ENCODE data around the gene NCAPG2. TPM values are rescaled to one million over a fixed set of nuclear protein-coding genes. Genes with fewer than 3 reads are reported as not detected.
"Not testable (repeated sequence)": the region's sequence is repeated elsewhere in the genome, so short reads cannot be mapped to it uniquely, and the experiment has no call there.

Gene NCAPG2
- total and polyA plus RNA-seq, 2 of the 13 experiments (the other 11 are each of a cell fraction or from before 2014, with no cell fraction given), result 15.1 to 30.7 TPM

DNA sequence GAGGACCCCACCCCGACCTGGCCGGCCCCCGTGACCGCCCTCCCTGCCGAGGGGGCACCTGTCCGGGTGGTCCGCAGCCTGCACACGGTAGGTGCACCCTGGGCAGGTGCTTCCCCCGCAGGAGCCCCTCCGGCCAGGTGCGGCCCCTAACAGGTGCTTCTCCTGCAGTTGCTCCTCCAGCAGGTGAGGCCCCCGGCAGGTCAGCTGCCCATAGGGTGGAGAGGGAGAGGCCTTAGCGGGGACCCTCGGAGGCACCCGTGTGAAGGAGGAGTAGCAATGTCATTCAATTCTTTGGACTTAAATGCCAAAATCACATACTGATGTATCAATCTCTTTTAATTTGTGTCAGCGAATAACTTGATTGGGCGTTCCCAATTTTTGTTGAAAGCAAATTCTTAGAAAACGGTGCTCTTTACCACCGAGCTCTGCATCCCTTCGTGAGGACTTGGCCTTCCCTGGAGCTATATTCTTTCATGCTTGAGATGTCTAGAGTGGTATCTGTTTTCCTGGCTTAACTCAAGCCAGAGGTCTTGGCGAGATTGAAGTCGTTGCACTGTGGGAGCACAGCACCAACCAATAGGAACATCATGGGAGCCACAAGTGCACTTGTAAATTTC, 738 bp upstream of the NCAPG2 start (continued):
- 0 out of 2 replicates have a peak, but pooled peaks have one; percentile 25 for TF ChIP-seq ZNF572 (CRISPR knock-in tag; IDR thresholded peaks at IDR 0.05)
- TF ChIP-seq NR2F2 (IDR thresholded peaks at IDR 0.05; ENCODE audit: borderline replicate concordance, low read depth), result no peak
- TF ChIP-seq ZKSCAN5 (CRISPR knock-in tag; IDR thresholded peaks at IDR 0.05), result no peak
- no peak for TF ChIP-seq ZFX (CRISPR knock-in tag; IDR thresholded peaks at IDR 0.05; ENCODE audit: low read depth)

DNA sequence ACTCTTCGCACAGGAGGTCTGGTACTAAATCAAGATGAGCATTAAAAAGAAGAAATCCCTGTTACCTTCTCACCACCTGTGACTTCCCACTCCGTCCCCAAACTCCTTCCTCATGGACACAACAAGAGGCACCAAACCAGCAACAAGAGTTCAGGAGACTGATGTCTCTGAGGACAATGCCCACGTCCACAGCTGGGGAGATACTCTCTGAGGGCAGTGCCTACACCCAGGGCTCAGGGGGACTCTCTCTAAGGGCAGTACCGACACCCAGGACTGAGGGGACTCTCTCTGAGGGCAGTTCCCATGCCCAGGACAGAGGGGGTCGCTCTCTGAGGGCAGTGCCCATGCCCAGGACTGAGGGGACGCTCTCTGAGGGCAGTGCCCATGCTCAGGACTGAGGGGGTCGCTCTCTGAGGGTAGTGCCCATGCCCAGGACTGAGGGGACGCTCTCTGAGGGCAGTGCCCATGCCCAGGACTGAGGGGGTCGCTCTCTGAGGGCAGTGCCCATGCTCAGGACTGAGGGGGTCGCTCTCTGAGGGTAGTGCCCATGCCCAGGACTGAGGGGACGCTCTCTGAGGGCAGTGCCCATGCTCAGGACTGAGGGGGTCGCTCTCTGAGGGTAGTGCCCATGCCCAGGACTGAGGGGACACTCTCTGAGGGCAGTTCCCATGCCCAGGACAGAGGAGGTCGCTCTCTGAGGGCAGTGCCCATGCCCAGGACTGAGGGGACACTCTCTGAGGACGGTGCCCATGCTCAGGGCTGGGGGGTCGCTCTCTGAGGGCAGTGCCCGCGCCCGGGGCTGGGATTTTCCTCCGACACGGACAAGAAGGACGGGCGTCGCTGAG, 703 bp downstream of the NCAPG2 start:
- TSS peak; percentile 63 for BruUV-seq (replicated peaks)
- in situ Hi-C loops (cut with HindIII; ENCODE audit: extremely low pct_ligation_motif_present, low pct_unique_long_range_greater_than_20kb); H4K20me1 ChIP-seq (ENCODE audit: insufficient read depth, low read length); ATAC-seq; CTCF ChIA-PET (ENCODE audit: low intra/inter-chr PET ratio, low total read pairs); H3K9me3 ChIP-seq (ENCODE audit: low read length); H3K27me3 ChIP-seq (ENCODE audit: control insufficient read depth in 1 of 2, insufficient read depth in 2 of 2, low read length in 2 of 2); H2AFZ ChIP-seq (ENCODE audit: low read length); FAIRE-seq; DNase-seq (ENCODE audit: low spot score): not testable (repeated sequence)
- POLR2A ChIA-PET, result interaction anchor here (0.9 to 1.5 kb wide), 6 partner anchors 54 to 160 kb away, joined by 4 to 6 read pairs (median 4); partner anchors contain the start of gene ESYT2
- intact Hi-C loops (cut with micrococcal nuclease; ENCODE audit: unreplicated experiment), result loop anchor here (2.0 to 10.0 kb wide), 2 partner anchors 111 to 113 kb away; no protein-coding TSS in a partner anchor
- Histone ChIP-seq H3K79me2 (ENCODE audit: insufficient read depth, low read length) (peaks cover 44% of the 10 kb centered on the region), H3K4me3 (replicated peaks in 1 of 3; ENCODE audit: insufficient read depth in 1 of 3, low read depth in 2 of 3, low read length in 3 of 3) (peak overlapping the region; percentile 77 to 99 (median 98)), H3K9ac (ENCODE audit: insufficient read depth, low read depth, low read length) (peak overlapping the region; percentile 96), H3K4me2 (ENCODE audit: low read depth, low read length) (peak overlapping the region; percentile 82), H3K4me1 (ENCODE audit: insufficient read depth, low read length) (peaks cover 53% of the 10 kb centered on the region), H3K36me3 (replicated peaks in 1 of 2; ENCODE audit: control insufficient read depth in 1 of 2, insufficient read depth in 2 of 2, low read length in 2 of 2) (peaks cover 0 to 24% of the 10 kb centered on the region in 2 experiments; a peak in 2 of 5 replicates), H3K27ac (ENCODE audit: extremely low read length, insufficient read depth, low read length) (peak overlapping the region; percentile 71)
- peak; percentile 97 for TF ChIP-seq HNRNPL (IDR thresholded peaks at IDR 0.05; ENCODE audit: low read depth, low read length)
- TF ChIP-seq CHCHD3 (CRISPR knock-in tag; IDR thresholded peaks at IDR 0.05), result 0 out of 2 replicates have a peak, but pooled peaks have one; percentile 22
- TF ChIP-seq, protein P1, sequence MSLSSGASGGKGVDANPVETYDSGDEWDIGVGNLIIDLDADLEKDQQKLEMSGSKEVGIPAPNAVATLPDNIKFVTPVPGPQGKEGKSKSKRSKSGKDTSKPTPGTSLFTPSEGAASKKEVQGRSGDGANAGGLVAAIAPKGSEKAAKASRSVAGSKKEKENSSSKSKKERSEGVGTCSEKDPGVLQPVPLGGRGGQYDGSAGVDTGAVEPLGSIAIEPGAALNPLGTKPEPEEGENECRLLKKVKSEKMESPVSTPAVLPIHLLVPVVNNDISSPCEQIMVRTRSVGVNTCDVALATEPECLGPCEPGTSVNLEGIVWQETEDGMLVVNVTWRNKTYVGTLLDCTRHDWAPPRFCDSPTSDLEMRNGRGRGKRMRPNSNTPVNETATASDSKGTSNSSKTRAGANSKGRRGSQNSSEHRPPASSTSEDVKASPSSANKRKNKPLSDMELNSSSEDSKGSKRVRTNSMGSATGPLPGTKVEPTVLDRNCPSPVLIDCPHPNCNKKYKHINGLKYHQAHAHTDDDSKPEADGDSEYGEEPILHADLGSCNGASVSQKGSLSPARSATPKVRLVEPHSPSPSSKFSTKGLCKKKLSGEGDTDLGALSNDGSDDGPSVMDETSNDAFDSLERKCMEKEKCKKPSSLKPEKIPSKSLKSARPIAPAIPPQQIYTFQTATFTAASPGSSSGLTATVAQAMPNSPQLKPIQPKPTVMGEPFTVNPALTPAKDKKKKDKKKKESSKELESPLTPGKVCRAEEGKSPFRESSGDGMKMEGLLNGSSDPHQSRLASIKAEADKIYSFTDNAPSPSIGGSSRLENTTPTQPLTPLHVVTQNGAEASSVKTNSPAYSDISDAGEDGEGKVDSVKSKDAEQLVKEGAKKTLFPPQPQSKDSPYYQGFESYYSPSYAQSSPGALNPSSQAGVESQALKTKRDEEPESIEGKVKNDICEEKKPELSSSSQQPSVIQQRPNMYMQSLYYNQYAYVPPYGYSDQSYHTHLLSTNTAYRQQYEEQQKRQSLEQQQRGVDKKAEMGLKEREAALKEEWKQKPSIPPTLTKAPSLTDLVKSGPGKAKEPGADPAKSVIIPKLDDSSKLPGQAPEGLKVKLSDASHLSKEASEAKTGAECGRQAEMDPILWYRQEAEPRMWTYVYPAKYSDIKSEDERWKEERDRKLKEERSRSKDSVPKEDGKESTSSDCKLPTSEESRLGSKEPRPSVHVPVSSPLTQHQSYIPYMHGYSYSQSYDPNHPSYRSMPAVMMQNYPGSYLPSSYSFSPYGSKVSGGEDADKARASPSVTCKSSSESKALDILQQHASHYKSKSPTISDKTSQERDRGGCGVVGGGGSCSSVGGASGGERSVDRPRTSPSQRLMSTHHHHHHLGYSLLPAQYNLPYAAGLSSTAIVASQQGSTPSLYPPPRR (CRISPR knock-in tag; IDR thresholded peaks at IDR 0.05; ENCODE audit: borderline replicate concordance), result 0 out of 2 replicates have a peak, but pooled peaks have one; percentile 7
- TF ChIP-seq, protein P2, sequence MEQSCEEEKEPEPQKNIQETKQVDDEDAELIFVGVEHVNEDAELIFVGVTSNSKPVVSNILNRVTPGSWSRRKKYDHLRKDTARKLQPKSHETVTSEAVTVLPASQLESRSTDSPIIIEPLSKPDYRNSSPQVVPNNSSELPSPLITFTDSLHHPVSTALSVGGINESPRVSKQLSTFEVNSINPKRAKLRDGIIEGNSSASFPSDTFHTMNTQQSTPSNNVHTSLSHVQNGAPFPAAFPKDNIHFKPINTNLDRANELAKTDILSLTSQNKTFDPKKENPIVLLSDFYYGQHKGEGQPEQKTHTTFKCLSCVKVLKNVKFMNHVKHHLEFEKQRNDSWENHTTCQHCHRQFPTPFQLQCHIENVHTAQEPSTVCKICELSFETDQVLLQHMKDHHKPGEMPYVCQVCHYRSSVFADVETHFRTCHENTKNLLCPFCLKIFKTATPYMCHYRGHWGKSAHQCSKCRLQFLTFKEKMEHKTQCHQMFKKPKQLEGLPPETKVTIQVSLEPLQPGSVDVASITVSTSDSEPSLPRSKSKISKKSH (CRISPR knock-in tag; IDR thresholded peaks at IDR 0.05; ENCODE audit: borderline replicate concordance), result 0 out of 2 replicates have a peak, but pooled peaks have one; percentile 4
- TF ChIP-seq HES4 (CRISPR knock-in tag; IDR thresholded peaks at IDR 0.05; ENCODE audit: borderline replicate concordance), result peak; percentile 49; the same call in 1 of the 2 replicates
- WGBS (ENCODE audit: low lambda C conversion rate), result 38% methylated on average over 4 of the region's 23 CpGs

All from HepG2 (cell line).